OCI-LY3 (cell line): ENCODE results near the gene LENG9.

ENCODE experiments used
- H2AFZ ChIP-seq: fragments of 200-600, 300-600 bp; shearing (Covaris generic); 2 replicates; pipeline ENCODE4 v1.6.0; 2014; ENCODE audit warnings: antibody characterized with exemption, low read depth, low read length
- H3K27ac ChIP-seq: fragments of 200-600, 300-600 bp; sonication (generic); 2 replicates; pipeline ENCODE4 v1.5.1; 2014; ENCODE audit warnings: mild to moderate bottlenecking, low read length, moderate library complexity, mixed read lengths
- H3K27me3 ChIP-seq: fragments of 200-600, 300-600 bp; sonication (generic); 2 replicates; pipeline ENCODE4 v1.6.1; 2014; ENCODE audit warnings: low read depth, low read length, mixed read lengths
- H3K36me3 ChIP-seq: fragments of 200-600, 300-600 bp; sonication (generic); replicated peaks from 2 replicates; pipeline ENCODE3; 2014; ENCODE audit warnings: low read depth, low read length, mixed read lengths
- H3K4me1 ChIP-seq: fragments of 300-600, 200-600 bp; sonication (generic); 2 replicates; pipeline ENCODE4 v1.6.1; 2014; ENCODE audit warnings: low read length, mixed read lengths
- H3K4me2 ChIP-seq: fragments of 200-600, 300-600 bp; sonication (generic); 2 replicates; pipeline ENCODE4 v1.6.1; 2014; ENCODE audit warnings: low read length, mixed read lengths
- H3K4me3 ChIP-seq: fragments of 300-600, 200-600 bp; sonication (generic); 2 replicates; pipeline ENCODE4 v1.5.1; 2014; ENCODE audit warnings: antibody characterized with exemption, mild to moderate bottlenecking, low read length, moderate library complexity
- H3K79me2 ChIP-seq: fragments of 300-600, 200-600 bp; shearing (Covaris generic); 2 replicates; pipeline ENCODE4 v1.6.1; 2014; ENCODE audit warnings: mild to moderate bottlenecking, low read length, mixed read lengths
- H3K9ac ChIP-seq: fragments of 300-600, 200-600 bp; shearing (Covaris generic); 2 replicates; pipeline ENCODE4 v1.6.0; 2014; ENCODE audit warnings: mild to moderate bottlenecking, low read length, moderate library complexity
- H3K9me3 ChIP-seq: fragments of 200-600, 300-600 bp; shearing (Covaris generic); 2 replicates; pipeline ENCODE4 v1.6.1; 2014; ENCODE audit warnings: low read length, mixed read lengths; ENCODE audit not compliant: insufficient read depth
- H4K20me1 ChIP-seq: fragments of 200-600, 300-600 bp; sonication (generic); 2 replicates; pipeline ENCODE4 v1.6.1; 2016; ENCODE audit warnings: low read length, mixed read lengths; ENCODE audit not compliant: insufficient read depth
- CTCF ChIP-seq: fragments of 200-600, 300-600 bp; sonication (generic); IDR thresholded peaks from 2 replicates; pipeline ENCODE4 v1.5.1; 2014; ENCODE audit warnings: antibody characterized with exemption, low read length, low read depth
- EZH2phosphoT487 ChIP-seq: fragments of 200-600 bp; shearing (Covaris generic); IDR thresholded peaks from 2 replicates; pipeline ENCODE4 v1.6.1; 2018; ENCODE audit warnings: antibody characterized with exemption, mixed run types, low read depth

LENG9 gene

GRCh38 chr19:54428323-54429175, 35.0 kb downstream of the LENG9 start:
- TF ChIP-seq EZH2phosphoT487 (no peak), CTCF (no peak)
- no peak overlapping the region for H3K4me2 ChIP-seq
- H3K4me1 ChIP-seq, result no peaks in the 10 kb centered on the region
- H3K36me3 ChIP-seq, result no peaks in the 10 kb centered on the region
- H3K9me3 ChIP-seq, result no peaks in the 10 kb centered on the region
- H4K20me1 ChIP-seq, result no peaks in the 10 kb centered on the region
- no peak overlapping the region for H2AFZ ChIP-seq
- no peaks in the 10 kb centered on the region for H3K79me2 ChIP-seq
- peaks cover 16% of the 10 kb centered on the region; the same call in 1 of the 2 replicates for H3K27me3 ChIP-seq
- H3K27ac ChIP-seq, result no peak overlapping the region
- no peak overlapping the region for H3K4me3 ChIP-seq
- no peak overlapping the region for H3K9ac ChIP-seq

- no peak overlapping the region for H2AFZ ChIP-seq
- no peaks in the 10 kb centered on the region for H3K79me2 ChIP-seq
- H3K4me3 ChIP-seq, result no peak overlapping the region
- no peaks in the 10 kb centered on the region for H3K9me3 ChIP-seq
- H3K27ac ChIP-seq, result no peak overlapping the region
- H3K9ac ChIP-seq, result no peak overlapping the region
- no peaks in the 10 kb centered on the region for H4K20me1 ChIP-seq
- H3K27me3 ChIP-seq, result peaks cover 16% of the 10 kb centered on the region; the same call in 1 of the 2 replicates
- no peak for TF ChIP-seq CTCF
- no peak for TF ChIP-seq EZH2phosphoT487
- no peak overlapping the region for H3K4me2 ChIP-seq
- H3K4me1 ChIP-seq, result no peaks in the 10 kb centered on the region
- H3K36me3 ChIP-seq, result no peaks in the 10 kb centered on the region
These were observed 36.0 kb downstream of the LENG9 start for GRCh38 chr19:54427586-54427985.

- no peak overlapping the region for H3K27ac ChIP-seq
- H3K27me3 ChIP-seq, result peaks cover 13% of the 10 kb centered on the region; the same call in 1 of the 2 replicates
- H3K9ac ChIP-seq, result no peak overlapping the region
- H3K9me3 ChIP-seq, result no peaks in the 10 kb centered on the region
- no peak overlapping the region for H3K4me3 ChIP-seq
- no peaks in the 10 kb centered on the region for H3K36me3 ChIP-seq
- no peak overlapping the region for H3K4me2 ChIP-seq
- no peak overlapping the region for H2AFZ ChIP-seq
- no peaks in the 10 kb centered on the region for H3K4me1 ChIP-seq
- H3K79me2 ChIP-seq, result no peaks in the 10 kb centered on the region
- H4K20me1 ChIP-seq, result no peaks in the 10 kb centered on the region
- TF ChIP-seq CTCF (no peak), EZH2phosphoT487 (no peak)
These were observed 37.2 kb downstream of the LENG9 start for GRCh38 chr19:54426291-54426931.

- H2AFZ ChIP-seq, result no peak overlapping the region
- no peak overlapping the region for H3K27ac ChIP-seq
- TF ChIP-seq CTCF (no peak), EZH2phosphoT487 (no peak)
- no peaks in the 10 kb centered on the region for H3K36me3 ChIP-seq
- H4K20me1 ChIP-seq, result no peaks in the 10 kb centered on the region
- H3K9me3 ChIP-seq, result no peaks in the 10 kb centered on the region
- H3K27me3 ChIP-seq, result peaks cover 12% of the 10 kb centered on the region; the same call in 1 of the 2 replicates
- no peaks in the 10 kb centered on the region for H3K4me1 ChIP-seq
- no peak overlapping the region for H3K9ac ChIP-seq
- H3K4me3 ChIP-seq, result no peak overlapping the region
- no peaks in the 10 kb centered on the region for H3K79me2 ChIP-seq
- no peak overlapping the region for H3K4me2 ChIP-seq
These were observed 38.2 kb downstream of the LENG9 start for GRCh38 chr19:54425382-54425723.
